GM18502 (cell line): Measurements from ENCODE around the gene RTN3.
"Not testable (repeated sequence)": the region's sequence is repeated elsewhere in the genome, so short reads cannot be mapped to it uniquely, and the experiment has no call there.

Experiments
- ATAC-seq: cut with Tn5 transposase; IDR thresholded peaks from one replicate; pipeline ENCODE4 v1.9.1; 2021; ENCODE audit warnings: mild to moderate bottlenecking; ENCODE audit not compliant: unreplicated experiment, poor library complexity

RTN3 gene

DNA sequence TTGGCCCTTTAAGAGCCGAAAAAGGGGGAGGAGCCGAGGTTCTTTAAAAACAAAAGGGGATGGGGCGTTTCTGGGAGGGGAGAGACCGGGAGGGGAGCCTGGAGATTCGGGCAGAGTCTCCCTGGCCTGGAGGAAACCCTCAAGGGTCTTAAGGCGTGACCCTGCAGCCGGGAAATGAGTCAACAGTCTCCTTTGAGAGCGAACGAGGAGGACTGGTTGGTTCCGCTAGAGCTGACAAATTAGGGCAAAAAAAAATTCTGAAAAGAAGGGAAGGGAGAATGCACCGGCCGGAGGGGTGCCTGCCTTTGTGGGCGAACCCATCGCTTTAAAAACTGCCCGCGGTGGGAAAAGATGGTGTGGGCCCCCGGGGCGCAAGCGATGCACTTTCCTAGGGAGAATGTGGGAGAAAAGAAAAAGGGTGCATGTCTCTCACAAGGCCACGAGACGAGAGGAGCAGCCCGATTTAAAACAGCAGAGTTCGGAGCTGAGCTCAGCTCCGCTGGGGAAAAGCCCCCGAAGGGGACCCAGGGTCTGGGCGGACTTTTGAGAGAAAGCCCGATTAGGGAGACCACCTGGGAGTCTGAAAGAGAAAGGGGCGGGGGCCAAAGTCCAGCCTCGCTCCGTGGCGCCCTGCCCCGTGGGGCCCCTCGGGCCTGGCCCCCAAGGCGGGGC lies 86.4 kb downstream of the RTN3 start:
- no peak for ATAC-seq

- ATAC-seq, result no peak
Measured at GRCh38 chr11:63768237-63769041, 87.1 kb downstream of the RTN3 start, which contains the start of gene ZFTA. Gene ZFTA, minus strand, starts transcription at chr11:63768775. Its CDS starts 153 bp downstream, at chr11:63768622.

DNA sequence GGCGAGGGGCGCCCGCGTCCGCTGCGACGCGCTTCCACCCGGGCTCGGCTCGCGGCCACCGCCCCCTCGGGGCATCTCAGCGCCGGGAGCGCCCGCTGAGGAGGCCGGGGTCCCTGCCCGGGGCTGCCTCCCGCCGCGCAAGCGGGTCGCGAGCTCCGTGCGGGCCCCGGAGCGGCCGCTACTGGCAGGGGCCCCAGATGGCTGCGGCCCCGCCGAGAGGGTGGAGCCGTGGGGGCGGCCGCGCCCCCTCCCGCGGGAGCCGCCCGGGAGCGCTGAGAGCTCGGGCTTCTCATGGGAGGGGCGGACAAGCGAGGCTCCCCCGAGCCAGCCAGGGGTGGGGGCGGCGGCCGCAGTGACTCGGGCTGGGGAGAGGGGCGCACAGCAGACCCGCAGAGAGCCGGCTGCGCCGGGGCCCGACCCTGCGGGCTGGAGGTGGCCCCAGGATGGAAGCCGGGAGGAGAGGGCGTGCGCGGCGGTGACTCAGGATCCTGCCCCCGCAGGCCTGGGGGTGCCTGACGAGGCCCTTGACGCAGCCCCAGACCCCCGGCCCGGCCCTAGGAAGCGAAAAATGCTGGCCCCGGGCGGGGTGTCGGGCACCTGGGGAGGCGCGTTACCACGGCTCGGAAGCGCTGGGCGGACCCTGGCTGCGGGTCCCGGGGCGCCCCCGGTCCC lies 87.9 kb downstream of the RTN3 start:
- no peak for ATAC-seq

GRCh38 chr11:63769714-63770455 lies 88.6 kb downstream of the RTN3 start:
- no peak for ATAC-seq

- no peak for ATAC-seq
Measured at GRCh38 chr11:63770763-63771162, 89.5 kb downstream of the RTN3 start.

DNA sequence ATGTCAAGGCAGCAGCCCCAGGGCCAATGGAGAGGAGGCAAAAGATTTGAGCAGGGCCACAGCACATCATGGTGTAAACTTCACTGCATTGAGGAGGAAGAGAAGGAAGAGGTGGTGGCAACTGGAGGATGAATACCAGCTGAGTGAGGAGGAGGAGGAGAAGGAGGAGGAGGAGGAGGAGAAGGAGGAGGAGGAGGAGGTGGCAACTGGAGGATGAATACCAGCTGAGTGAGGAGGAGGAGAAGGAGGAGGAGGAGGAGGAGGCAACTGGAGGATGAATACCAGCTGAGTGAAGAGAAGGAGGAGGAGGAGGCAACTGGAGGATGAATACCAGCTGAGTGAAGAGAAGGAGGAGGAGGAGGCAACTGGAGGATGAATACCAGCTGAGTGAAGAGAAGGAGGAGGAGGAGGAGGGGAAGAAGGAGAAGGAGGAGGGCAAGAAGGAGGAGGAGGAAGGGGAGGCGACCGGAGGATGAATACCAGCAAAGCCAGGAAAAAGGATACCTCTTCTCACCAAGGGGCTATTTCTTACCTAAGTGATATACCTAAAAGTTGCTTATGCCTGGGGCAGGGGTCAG lies 90.5 kb downstream of the RTN3 start:
- ATAC-seq, result not testable (repeated sequence)

DNA sequence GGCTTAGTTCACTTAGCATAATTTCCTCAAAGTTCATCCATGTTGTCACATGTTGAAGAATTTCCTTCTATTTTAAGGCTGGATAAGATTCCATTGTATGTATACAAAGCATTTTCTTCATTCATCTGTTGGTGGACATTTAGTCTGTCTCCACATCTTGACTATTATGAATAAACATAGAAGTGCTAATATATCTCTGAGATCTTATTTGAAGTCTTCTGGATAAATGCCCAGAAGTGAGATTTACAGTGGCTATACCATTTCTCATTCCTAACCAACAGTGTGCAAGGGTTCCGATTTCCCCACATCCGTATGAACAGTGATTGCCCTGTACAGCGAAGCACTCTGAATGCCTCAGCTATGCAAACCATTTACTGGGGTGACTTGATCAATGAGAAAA lies 93.9 kb downstream of the RTN3 start:
- no peak for ATAC-seq

GRCh38 chr11:63779039-63779438 lies 97.7 kb downstream of the RTN3 start:
- no peak for ATAC-seq

DNA sequence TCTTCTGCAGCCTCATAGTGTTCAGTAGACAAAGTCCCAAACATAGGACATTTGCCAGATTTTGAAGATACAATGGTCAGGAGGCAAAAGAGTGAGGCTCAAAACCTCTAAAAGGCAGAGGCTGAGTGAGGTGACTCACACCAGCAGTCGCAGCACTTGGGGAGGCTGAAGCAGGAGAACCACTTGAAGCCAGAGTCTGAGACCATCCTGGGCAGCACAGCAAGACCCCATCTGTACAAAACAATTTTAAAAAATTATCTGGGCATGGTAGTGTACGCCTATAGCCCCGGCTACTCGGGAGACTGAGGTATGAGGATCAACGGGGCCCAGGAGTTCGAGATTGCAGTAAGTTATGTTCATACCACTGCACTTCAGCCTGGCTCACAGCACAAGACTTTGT lies 101.4 kb downstream of the RTN3 start:
- ATAC-seq, result no peak

- no peak for ATAC-seq
Measured at GRCh38 chr11:63783925-63784592, 102.8 kb downstream of the RTN3 start.

GRCh38 chr11:63785823-63786222 lies 104.5 kb downstream of the RTN3 start:
- no peak for ATAC-seq

- no peak for ATAC-seq
Measured at GRCh38 chr11:63791495-63792167, 110.3 kb downstream of the RTN3 start.

DNA sequence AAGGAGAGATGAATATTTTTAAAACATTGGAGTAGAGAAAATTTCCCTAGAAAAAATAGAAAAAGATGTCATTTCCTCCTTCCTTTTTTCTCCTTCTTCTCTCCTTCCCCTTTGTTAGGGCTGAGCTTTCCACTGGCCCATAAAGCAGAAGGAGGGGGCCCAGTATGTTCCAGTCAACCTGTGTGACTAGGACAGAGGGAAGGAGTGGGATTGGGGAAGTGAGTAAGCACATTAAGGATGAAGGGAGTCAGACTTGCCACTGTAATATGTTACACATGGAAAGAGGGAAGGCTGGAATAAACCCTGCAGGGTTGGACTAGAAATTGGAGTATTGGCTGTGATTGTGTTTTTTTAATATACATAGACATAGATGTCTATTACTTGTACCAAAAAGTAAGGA lies 111.9 kb downstream of the RTN3 start:
- ATAC-seq, result no peak

GRCh38 chr11:63795066-63795465 lies 113.8 kb downstream of the RTN3 start:
- no peak for ATAC-seq

- ATAC-seq, result no peak
Measured at GRCh38 chr11:63800921-63801320, 119.6 kb downstream of the RTN3 start.

- ATAC-seq, result no peak
Measured at GRCh38 chr11:63802637-63803414, 121.5 kb downstream of the RTN3 start.

DNA sequence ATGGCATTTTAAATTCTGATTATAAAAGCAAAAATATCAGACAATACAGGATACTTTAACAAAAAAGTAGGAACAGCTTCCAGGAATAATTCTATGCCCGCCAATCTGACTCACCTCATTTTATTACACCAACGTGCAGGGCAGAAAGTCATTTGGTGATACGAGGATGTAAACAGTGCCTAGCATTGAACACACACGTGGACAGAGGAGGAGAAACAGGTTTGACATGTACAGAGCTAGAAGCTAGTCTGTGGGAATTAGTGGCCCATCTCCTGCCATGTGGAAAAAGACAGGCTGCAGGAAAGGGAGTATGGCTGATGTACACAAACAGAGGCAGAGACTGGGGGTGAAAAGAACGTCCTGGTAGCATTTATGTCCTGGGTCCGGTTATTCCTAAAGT lies 123.0 kb downstream of the RTN3 start:
- ATAC-seq, result no peak

DNA sequence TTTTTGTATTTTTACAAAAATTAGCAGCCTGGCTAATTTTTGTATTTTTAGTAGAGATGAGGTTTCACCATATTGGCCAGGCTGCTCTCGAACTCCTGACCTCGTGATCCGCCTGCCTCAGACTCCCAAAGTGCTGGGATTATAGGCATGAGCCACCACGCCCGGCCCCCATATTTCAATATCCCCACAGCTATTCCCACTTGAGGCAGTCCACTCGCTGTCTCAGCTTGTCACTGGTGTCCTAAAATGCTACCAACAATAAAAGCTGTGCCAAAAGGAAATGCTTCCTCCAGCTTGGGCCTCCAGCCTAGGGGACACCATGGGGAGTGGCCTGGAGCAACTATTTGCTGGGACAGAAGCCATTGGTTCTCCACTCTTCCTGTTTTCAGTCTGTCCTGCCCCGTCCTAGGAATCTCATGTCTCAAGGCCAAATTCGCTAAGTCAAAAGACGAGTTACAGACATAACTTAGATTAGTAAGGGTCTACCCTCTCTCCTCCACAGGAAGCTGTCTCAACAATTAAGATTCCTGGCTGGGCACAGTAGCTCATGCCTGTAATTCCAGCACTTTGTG lies 124.6 kb downstream of the RTN3 start:
- no peak for ATAC-seq
